ENCODE measurements around the gene IFITM10.
"Not testable (repeated sequence)": the region's sequence is repeated elsewhere in the genome, so short reads cannot be mapped to it uniquely, and the experiment has no call there.

The IFITM10 gene

GRCh38 chr11:1692708-1693326, 57.6 kb downstream of the IFITM10 start:
- no peak for DNase-seq (ENCODE audit: low read depth in 2 of 2, low spot score in 1 of 2)

- DNase-seq (ENCODE audit: low read depth in 2 of 2, low spot score in 1 of 2) = no peak
Measured at GRCh38 chr11:1691878-1692707, 58.3 kb downstream of the IFITM10 start.

- no peak for DNase-seq (ENCODE audit: low read depth in 2 of 2, low spot score in 1 of 2)
Measured at GRCh38 chr11:1691026-1691877, 59.1 kb downstream of the IFITM10 start.

GRCh38 chr11:1690167-1691025, 60.0 kb downstream of the IFITM10 start:
- no peak for DNase-seq (ENCODE audit: low read depth in 2 of 2, low spot score in 1 of 2)

- DNase-seq (ENCODE audit: low read depth in 2 of 2, low spot score in 1 of 2) = not testable (repeated sequence)
Measured at GRCh38 chr11:1689250-1690166, 60.9 kb downstream of the IFITM10 start.

- not testable (repeated sequence) for DNase-seq (ENCODE audit: low read depth in 2 of 2, low spot score in 1 of 2)
Measured at GRCh38 chr11:1688336-1688947, 62.0 kb downstream of the IFITM10 start.

- not testable (repeated sequence) for DNase-seq (ENCODE audit: low read depth in 2 of 2, low spot score in 1 of 2)
Measured at GRCh38 chr11:1686220-1686619, 64.2 kb downstream of the IFITM10 start.

GRCh38 chr11:1684886-1685874, 65.2 kb downstream of the IFITM10 start:
- not testable (repeated sequence) for DNase-seq (ENCODE audit: low read depth in 2 of 2, low spot score in 1 of 2)

GRCh38 chr11:1683904-1684572, 66.4 kb downstream of the IFITM10 start:
- not testable (repeated sequence) for DNase-seq (ENCODE audit: low read depth in 2 of 2, low spot score in 1 of 2)

GRCh38 chr11:1683216-1683615, 67.2 kb downstream of the IFITM10 start:
- DNase-seq (ENCODE audit: low read depth in 2 of 2, low spot score in 1 of 2) = not testable (repeated sequence)
